ENCODE data around the gene KCNK7.
A peak's percentile ranks its signal among the peaks of the same experiment; 100 is the strongest.

Gene KCNK7

GRCh38 chr11:65554057-65554818 is 41.4 kb downstream of the KCNK7 start:
- no peak for DNase-seq

DNA sequence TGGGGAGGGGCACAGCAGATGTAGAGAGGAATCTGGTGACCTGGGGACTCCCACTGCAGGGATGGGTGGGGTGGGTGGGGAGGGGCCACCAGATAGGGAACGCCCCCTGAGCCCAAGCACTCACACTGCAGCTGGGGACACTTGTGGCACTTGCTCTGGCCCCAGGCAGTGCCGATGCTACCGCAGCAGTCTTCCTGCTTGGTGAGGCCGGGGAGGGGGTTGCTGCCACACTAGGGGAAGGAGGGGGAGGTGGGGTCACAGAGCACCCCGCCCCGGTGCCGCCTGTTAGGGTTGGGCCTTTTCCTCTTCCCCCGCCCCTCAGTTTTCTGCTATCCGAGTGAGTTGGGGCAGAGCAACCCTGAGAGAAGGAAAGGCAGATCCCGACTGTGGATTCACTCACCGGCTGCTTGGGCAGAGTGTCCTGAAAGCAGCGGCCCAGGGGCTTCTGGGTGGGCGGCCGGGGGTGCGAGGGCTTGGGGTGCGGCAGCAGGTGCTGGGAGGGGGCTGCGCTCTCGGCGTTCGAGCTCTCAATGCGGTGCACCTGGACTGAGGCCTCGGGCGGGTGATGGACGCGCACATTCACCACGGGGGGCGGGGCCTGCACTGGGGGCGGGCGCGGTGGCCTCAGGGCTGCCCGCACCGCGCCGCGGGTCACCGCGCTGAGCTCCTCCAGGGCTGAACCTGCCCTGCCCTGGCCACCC is 42.1 kb downstream of the KCNK7 start:
- DNase-seq: no peak

- DNase-seq: peak; percentile 31
Observed at GRCh38 chr11:65552388-65552951, 43.1 kb downstream of the KCNK7 start.

GRCh38 chr11:65551572-65552387 is 43.8 kb downstream of the KCNK7 start:
- DNase-seq: peak; percentile 52

DNA sequence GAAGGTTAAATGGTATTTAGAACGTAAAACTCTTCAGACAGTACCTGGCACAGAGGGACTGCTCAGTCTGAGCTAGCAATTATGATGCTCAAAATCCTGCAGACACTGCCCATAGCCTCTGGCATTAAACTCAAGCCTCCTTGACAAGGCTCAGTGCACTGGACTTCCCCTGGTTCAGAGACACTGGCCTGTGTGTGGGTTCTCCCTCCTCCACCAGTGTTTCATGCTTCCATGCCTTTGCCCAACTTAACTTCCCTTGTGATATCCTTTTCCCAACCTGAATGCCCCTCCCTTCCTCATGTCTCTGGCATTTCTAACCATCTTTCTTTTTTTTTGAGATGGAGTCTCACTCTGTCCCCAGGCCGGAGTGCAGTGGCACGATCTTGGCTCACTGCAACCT is 46.5 kb downstream of the KCNK7 start:
- no peak for DNase-seq

DNA sequence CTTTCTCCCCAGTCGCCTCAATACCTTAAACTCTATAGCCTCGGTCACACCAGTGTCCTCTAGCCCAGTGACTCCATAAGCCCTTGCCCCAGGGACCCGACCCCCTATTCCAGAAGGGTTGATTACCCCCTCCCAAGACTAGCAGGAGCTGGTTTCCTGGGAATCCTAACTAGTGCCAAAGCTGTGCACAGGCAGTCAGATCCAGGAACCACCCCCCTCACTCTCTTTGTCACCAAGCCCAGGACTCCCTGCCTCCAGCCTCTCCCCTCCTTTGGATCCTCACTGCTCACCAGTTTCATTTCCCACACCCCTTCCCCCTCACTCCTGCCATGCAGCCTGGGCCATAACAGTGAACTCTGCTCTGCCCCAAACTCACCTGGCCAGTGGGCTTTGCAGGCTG is 47.2 kb downstream of the KCNK7 start:
- no peak for DNase-seq

DNA sequence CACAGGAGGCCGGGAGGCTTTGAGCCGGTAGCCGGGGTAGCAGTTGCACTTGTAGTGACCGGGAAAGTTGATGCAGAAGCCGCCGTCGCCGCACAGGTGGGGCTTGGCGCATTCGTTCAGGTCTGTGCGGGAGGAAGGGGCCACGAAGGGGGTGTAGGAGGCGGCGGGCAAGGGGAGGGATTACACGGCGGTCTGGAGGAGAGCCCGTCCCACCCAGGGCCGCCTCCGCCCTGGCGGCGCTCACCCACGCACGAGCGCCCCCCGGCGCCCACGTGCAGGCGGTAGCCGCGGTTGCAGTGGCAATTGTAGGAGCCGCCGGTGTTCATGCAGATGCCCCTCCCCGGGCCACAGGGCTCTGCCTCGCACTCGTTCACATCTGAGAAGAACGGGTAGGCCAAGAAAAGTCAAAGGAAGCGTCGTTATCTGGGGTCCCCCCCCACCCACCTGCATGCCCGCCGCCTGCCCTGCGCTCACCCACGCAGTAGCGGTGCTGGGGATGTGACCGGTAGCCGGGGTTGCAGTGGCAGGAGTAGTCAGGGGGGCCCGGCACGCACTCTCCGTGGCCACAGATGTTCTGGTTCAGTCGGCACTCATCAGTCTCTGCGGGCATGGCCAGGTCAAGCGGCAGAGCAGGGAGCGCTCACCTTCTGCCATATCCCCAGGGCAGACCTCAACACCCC is 48.0 kb downstream of the KCNK7 start:
- DNase-seq: no peak

GRCh38 chr11:65546217-65546958 is 49.2 kb downstream of the KCNK7 start:
- peak; percentile 86 for DNase-seq

DNA sequence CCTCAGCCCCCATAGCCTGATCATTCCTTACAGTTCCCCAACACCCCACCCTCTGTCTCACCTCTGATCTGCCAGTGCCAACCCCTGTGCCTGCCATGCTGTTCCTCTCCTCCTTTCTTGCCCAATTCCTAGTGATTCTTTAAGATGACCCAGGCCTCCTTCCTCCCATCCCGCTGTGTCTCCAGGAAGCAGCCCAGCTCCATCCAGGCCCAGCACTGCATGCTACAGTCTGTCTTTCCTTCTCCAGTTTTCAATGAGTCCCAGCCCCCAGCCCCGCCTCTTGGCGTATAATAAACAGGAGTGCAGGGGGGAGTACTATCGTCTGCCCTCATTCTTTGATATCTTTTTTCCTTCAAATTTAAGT is 49.8 kb downstream of the KCNK7 start:
- DNase-seq: no peak
